ENCODE measurements around the gene CD248.

DNA sequence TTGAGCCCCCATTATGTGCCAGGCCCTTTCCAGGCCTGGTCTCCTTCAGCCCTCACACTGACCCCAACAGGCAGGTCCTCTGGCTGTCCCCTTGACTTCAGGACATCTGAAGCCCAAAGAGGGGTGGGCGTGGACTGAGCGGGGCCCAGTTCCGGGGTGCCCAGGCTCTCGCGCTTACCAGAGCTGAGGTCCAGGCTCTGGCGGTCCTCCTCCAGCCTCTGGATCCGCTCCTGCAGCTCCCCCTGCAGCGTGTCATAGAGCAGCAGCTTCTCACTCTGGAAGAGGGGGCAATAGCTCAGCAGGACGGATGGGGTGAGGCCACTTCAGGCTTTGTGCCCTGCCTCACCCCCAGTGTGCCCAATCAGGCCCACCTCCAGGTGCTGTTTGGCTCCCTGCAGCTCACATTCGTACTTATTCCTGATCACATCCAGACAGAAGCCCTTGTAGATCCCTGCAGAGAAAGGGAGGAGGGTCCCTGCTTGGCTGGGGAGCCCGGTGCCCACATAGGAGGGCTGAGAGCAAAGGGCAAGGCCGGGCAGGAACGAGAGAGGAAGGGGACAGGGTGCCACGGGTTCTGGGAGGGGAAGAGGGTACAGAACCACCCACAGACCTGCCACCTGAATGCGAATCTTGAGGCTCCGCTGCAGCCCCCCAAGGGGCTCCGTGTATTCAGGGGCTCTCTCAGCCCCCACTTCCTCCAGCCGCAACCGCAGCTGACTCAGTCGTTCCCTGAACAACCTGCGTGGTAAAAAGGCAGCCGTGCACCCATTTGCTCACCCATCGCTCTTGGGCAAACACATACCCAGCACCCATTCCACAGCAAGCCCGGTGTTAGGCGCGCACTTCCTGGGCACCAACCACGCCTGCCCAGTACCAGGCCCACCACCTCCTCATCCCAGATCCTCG, 24.0 kb upstream of the CD248 start:
- TF ChIP-seq, protein P1, sequence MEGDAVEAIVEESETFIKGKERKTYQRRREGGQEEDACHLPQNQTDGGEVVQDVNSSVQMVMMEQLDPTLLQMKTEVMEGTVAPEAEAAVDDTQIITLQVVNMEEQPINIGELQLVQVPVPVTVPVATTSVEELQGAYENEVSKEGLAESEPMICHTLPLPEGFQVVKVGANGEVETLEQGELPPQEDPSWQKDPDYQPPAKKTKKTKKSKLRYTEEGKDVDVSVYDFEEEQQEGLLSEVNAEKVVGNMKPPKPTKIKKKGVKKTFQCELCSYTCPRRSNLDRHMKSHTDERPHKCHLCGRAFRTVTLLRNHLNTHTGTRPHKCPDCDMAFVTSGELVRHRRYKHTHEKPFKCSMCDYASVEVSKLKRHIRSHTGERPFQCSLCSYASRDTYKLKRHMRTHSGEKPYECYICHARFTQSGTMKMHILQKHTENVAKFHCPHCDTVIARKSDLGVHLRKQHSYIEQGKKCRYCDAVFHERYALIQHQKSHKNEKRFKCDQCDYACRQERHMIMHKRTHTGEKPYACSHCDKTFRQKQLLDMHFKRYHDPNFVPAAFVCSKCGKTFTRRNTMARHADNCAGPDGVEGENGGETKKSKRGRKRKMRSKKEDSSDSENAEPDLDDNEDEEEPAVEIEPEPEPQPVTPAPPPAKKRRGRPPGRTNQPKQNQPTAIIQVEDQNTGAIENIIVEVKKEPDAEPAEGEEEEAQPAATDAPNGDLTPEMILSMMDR (IDR thresholded peaks at IDR 0.05): no peak
- no peak for TF ChIP-seq POLR2A (IDR thresholded peaks at IDR 0.05)

Measured in testis (tissue), 2 donors.